ENCODE results near the gene NEDD4.

DNA sequence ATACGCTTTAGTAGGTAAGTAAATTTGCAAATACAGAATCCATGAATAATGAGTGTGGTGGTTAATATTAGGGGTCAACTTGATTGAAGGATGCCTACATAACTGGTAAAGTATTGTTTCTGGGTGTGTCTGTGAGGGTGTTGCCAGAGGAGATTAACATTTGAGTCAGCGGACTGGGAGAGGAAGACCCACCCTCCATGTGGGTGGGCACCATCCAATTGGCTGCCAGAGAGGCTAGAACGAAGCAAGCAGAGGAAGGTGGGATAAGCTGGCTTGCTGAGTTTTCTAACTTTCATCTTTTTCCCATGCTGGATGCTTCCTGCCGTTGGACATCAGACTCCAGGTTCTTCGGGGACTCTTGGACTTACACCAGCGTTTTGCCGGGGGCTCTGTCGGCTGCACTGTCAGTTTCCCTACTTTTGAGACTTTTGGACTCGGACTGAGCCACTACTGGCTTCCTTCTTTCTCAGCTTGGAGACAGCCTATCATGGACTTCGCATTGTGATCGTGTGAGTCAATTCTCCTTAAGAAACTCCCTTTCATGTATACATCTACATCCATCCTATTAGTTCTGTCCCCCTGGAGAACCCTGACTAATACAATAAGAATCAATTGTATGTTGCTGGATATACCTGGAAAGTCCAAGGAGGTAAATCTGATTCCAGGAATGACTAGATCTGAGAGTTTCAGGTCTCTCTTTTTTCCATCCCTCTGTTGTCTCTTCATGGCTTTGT, 25.8 kb upstream of the NEDD4 start:
- TF ChIP-seq, protein P1, sequence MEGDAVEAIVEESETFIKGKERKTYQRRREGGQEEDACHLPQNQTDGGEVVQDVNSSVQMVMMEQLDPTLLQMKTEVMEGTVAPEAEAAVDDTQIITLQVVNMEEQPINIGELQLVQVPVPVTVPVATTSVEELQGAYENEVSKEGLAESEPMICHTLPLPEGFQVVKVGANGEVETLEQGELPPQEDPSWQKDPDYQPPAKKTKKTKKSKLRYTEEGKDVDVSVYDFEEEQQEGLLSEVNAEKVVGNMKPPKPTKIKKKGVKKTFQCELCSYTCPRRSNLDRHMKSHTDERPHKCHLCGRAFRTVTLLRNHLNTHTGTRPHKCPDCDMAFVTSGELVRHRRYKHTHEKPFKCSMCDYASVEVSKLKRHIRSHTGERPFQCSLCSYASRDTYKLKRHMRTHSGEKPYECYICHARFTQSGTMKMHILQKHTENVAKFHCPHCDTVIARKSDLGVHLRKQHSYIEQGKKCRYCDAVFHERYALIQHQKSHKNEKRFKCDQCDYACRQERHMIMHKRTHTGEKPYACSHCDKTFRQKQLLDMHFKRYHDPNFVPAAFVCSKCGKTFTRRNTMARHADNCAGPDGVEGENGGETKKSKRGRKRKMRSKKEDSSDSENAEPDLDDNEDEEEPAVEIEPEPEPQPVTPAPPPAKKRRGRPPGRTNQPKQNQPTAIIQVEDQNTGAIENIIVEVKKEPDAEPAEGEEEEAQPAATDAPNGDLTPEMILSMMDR (IDR thresholded peaks at IDR 0.05) = no peak
- TF ChIP-seq POLR2A (IDR thresholded peaks at IDR 0.05) = no peak

Measured in testis (tissue), 2 donors.